Thyroid gland (tissue), 4 donors: Measurements from ENCODE around the gene MEGF6. TPM values are rescaled to one million over a fixed set of nuclear protein-coding genes. Genes with fewer than 3 reads are reported as not detected.

Source experiments
- DNase-seq, 2 donors: peaks; one replicate each; pipeline ENCODE4 v3.0.0-alpha.2; 2019
- H3K27ac ChIP-seq, 3 donors: fragments of 200-600 bp; sonication (generic); 1 replicate in 2 of 3; 2 replicates in 1 of 3; pipeline ENCODE4 v1.5.1; 2016 to 2019; ENCODE audit warnings: mild to moderate bottlenecking in 1 of 3, moderate library complexity in 1 of 3
- H3K27me3 ChIP-seq: fragments of 200-600 bp; sonication (generic); one replicate; pipeline ENCODE4 v1.5.1; 2019
- H3K36me3 ChIP-seq, 2 donors: fragments of 200-600 bp; sonication (generic); one replicate each; pipeline ENCODE4 v1.5.1; 2016 to 2019
- H3K4me1 ChIP-seq, 2 donors: fragments of 200-600 bp; sonication (generic); one replicate each; pipeline ENCODE4 v1.5.1; 2017 to 2019
- H3K4me3 ChIP-seq, 3 donors: fragments of 200-600 bp; sonication (generic); replicated peaks in 1 of 3; 1 replicate in 2 of 3; 2 replicates in 1 of 3; pipeline ENCODE4 v1.5.1; 2016; ENCODE audit warnings: mild to moderate bottlenecking in 1 of 3
- H3K9me3 ChIP-seq: fragments of 200-600 bp; sonication (generic); one replicate; pipeline ENCODE4 v1.5.1; 2017
- CTCF ChIP-seq, 6 experiments: fragments of 200-600 bp in 3 of 6; fragments of 450-650 bp in 3 of 6; sonication (generic) in 3 of 6; IDR thresholded peaks; one replicate each; pipeline ENCODE4 v1.5.1; 2016 to 2019; ENCODE audit warnings: antibody characterized with exemption in 6 of 6, mild to moderate bottlenecking in 2 of 6, inconsistent platforms in 1 of 6, moderate library complexity in 1 of 6
- POLR2A ChIP-seq, 2 donors: fragments of 450-650 bp; IDR thresholded peaks; one replicate each; pipeline ENCODE4 v1.6.1; 2017; ENCODE audit warnings: antibody characterized with exemption in 2 of 2, mild to moderate bottlenecking in 2 of 2, moderate library complexity in 1 of 2
- WGBS, 2 donors: methylation state at CpG; one replicate each; pipeline ENCODE4 v1.1.5; 2017; 5-methylcytosine and 5-hydroxymethylcytosine counted together
- intact Hi-C: fragments of 100-400 bp; cut with DNase I; formaldehyde crosslinking; loops from one replicate; pipeline ENCODE4 v1.15.1; 2023
- total RNA-seq, 4 donors: library from RNA; depleted of rRNA; stranded (reverse); fragments of >200 nt; gene quantifications; one replicate each; pipeline ENCODE4 v1.2.3, GENCODE V29; 2016

The MEGF6 gene
- total RNA-seq, 4 donors from 2014 or later: 9.4 to 25.8 (median 21.8) TPM

GRCh38 chr1:3523980-3524379 is 87.3 kb downstream of the MEGF6 start:
- no peaks in the 10 kb centered on the region for H3K27me3 ChIP-seq
- no peak overlapping the region for H3K27ac ChIP-seq
- H3K9me3 ChIP-seq: no peaks in the 10 kb centered on the region
- no peaks in the 10 kb centered on the region for H3K36me3 ChIP-seq
- no peak overlapping the region for H3K4me3 ChIP-seq
- DNase-seq: no peak
- no peaks in the 10 kb centered on the region for H3K4me1 ChIP-seq
- TF ChIP-seq CTCF (IDR thresholded peaks at IDR 0.05) (no peak), POLR2A (IDR thresholded peaks at IDR 0.05) (no peak)
- intact Hi-C loops: no loop called here
- 92% methylated on average over 13 of the region's 13 CpGs; no CpG with 5 or more reads in 1 of the 2 donors for WGBS, 2 donors

DNA sequence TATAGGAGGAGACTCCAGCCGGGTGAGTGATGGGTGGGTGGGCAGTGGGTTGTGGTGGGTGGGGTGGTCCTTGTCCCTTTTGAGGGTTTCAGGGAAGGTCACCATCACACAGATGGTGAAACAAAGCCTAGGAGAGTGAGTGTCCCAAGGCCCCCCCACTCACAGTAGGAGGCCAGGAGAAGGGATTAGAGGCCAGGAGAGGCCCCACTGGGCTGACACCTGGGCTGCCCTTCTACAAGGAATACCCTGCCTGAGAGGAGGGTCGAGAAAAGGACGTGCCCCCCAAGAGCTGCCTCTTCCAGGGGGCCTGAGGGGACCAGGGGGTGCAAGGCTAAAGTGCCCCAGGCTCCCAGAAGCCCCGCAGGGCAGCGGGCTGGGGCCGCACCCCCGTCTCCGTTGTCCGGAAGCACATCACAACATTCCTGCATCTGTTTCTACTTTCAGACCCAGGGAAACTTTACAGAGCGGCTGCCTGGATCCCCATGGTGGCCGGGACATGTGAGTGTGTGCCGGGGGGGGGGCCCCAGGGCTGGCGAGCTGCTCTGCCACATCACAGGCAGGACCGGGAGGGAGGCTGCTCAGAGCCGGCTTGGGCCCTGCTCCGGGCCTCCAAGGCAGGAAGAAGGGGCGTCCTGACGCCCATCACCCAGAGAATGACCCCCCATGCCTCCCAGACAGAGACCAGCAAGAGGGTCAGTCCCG is 88.6 kb downstream of the MEGF6 start:
- TF ChIP-seq CTCF (IDR thresholded peaks at IDR 0.05): no peak
- no peak for TF ChIP-seq POLR2A (IDR thresholded peaks at IDR 0.05)
- DNase-seq: no peak
- Histone ChIP-seq H3K4me3 (no peak overlapping the region), H3K27ac (no peak overlapping the region), H3K9me3 (no peaks in the 10 kb centered on the region), H3K4me1 (no peaks in the 10 kb centered on the region), H3K27me3 (no peaks in the 10 kb centered on the region), H3K36me3 (no peaks in the 10 kb centered on the region)
- 59 to 84% methylated on average over 4 to 14 of the region's 19 CpGs for WGBS, 2 donors
- intact Hi-C loops: no loop called here

DNA sequence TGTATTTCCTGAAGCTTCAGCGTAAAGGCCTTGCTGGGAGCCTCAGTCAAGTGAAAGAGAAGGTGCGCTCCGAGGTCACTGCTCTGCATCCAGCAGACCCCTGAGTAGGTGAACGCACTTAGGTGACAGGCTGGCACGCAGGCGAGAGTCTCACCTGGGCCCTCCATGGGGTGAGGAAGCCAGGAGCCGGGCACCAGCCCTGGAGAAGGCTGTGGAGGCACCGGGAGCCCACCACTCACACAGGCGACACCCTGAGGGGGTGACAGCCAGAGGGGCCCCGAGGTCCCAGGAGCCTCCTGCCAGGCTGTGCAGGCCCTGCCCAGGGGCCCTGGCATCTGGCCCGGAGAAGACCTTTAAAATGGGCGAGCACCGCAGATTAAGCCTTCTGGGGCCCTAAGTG is 89.2 kb downstream of the MEGF6 start:
- H3K27ac ChIP-seq: no peak overlapping the region
- no peak for DNase-seq
- no peaks in the 10 kb centered on the region for H3K27me3 ChIP-seq
- no peaks in the 10 kb centered on the region for H3K36me3 ChIP-seq
- TF ChIP-seq CTCF (IDR thresholded peaks at IDR 0.05): no peak
- no peak for TF ChIP-seq POLR2A (IDR thresholded peaks at IDR 0.05)
- H3K4me1 ChIP-seq: no peaks in the 10 kb centered on the region
- 92 to 95% methylated on average over 10 of the region's 13 CpGs for WGBS, 2 donors
- intact Hi-C loops: no loop called here
- no peak overlapping the region for H3K4me3 ChIP-seq
- H3K9me3 ChIP-seq: no peaks in the 10 kb centered on the region

DNA sequence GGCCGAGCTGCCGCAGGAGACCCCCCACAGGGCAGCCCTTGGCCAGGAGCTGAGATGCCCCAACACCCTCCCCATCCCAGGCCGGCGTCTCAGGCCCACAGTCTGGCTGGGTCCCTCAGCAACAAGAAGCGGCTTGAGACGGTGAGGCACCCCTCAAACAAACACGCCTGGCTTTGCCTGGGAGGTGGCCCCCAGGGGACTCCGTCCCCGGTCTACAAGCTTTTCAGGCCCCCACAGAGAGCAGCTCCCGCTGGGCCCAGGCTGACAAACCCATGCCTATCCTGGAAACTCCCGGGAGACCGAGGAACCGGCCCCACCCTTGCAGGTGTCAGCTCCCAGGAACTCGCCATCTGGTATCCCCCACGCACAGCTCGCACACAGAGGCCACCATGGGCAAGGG is 89.9 kb downstream of the MEGF6 start:
- WGBS, 2 donors: 91 to 94% methylated on average over 6 to 10 of the region's 16 CpGs

More for the DNA sequence above, 89.9 kb downstream of the MEGF6 start:
- no peaks in the 10 kb centered on the region for H3K4me1 ChIP-seq
- intact Hi-C loops: no loop called here
- DNase-seq: no peak
- no peak for TF ChIP-seq CTCF (IDR thresholded peaks at IDR 0.05)
- no peak for TF ChIP-seq POLR2A (IDR thresholded peaks at IDR 0.05)
- H3K27ac ChIP-seq: no peak overlapping the region
- no peaks in the 10 kb centered on the region for H3K9me3 ChIP-seq
- H3K27me3 ChIP-seq: no peaks in the 10 kb centered on the region
- H3K36me3 ChIP-seq: no peaks in the 10 kb centered on the region
- no peak overlapping the region for H3K4me3 ChIP-seq
